ENCODE results near the gene LRBA. TPM values are rescaled to one million over a fixed set of nuclear protein-coding genes. Genes with fewer than 3 reads are reported as not detected.

The LRBA gene
- total and polyA plus RNA-seq, 2 donors (not counting 3 experiments of a cell fraction or from before 2014, with no cell fraction given): 18.0 to 35.1 TPM

DNA sequence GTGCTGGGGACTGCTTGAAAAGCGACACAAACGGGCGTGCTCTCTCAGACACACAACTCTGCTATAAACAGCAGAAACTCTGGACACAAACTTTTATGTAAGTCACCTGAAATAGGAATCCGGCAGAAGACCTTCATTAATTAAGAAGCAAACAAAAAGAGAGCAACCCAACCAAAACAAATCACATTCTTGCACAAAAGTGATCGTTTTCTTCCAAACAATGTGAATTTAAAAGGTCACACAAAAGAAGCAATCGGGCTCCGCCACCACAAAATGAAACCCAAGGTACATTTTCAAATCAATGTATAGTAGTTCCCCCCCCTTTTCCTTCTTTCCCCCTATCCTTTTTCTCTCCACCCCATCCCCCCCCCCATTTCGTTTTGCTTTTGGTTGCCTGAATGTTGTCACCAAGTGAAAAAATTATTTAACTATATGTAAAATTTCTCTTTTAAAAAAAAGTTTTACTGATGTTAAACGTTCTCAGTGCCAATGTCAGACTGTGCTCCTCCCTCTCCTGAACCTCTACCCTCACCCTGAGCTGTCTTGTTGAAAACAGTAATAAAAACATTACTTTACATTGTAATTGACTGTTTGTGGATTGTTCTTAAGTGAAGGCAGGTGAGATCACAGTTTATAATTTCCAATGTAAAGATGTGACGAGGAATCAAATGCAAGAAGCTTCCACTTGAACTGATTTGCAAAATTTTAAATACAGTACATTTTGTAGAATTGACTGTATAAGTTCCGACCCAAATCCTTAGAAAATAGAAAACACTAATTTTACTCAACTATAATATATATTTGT lies 430.8 kb downstream of the LRBA start:
- ChIA-PET POLR2A (no interaction called here), CTCF (interaction anchor here (0.5 to 1.9 kb wide), 4 partner anchors 9 to 283 kb away, joined by 3 to 6 read pairs (median 4); no protein-coding TSS in a partner anchor)
- Histone ChIP-seq H3K79me2 (ENCODE audit: control insufficient read depth, insufficient read depth, low read length) (no peaks in the 10 kb centered on the region), H3K9me1 (replicated peaks; ENCODE audit: control insufficient read depth, extremely low read depth, insufficient read depth, low read length) (no peaks in the 10 kb centered on the region), H4K20me1 (replicated peaks; ENCODE audit: control insufficient read depth, extremely low read depth, insufficient read depth, low read length) (no peaks in the 10 kb centered on the region), H3K36me3 (ENCODE audit: control insufficient read depth in 2 of 2, extremely low read depth in 1 of 2, insufficient read depth in 2 of 2, low read length in 2 of 2) (no peaks in the 10 kb centered on the region), H2AFZ (ENCODE audit: low read depth, low read length) (no peak overlapping the region), H3K4me3 (replicated peaks in 1 of 3; ENCODE audit: insufficient read depth in 1 of 3, low read depth in 1 of 3, low read length in 3 of 3) (no peak overlapping the region), H3K27ac (ENCODE audit: insufficient read depth, low read depth, low read length) (no peak overlapping the region), H3K4me2 (ENCODE audit: insufficient read depth, low read length) (no peak overlapping the region), H3K27me3 (ENCODE audit: control insufficient read depth in 2 of 2, insufficient read depth in 2 of 2, low read length in 2 of 2) (no peaks in the 10 kb centered on the region), H3K9ac (replicated peaks; ENCODE audit: extremely low read depth, insufficient read depth, low read length) (no peak overlapping the region), H3K9me3 (replicated peaks; ENCODE audit: control insufficient read depth, insufficient read depth, low read length) (no peaks in the 10 kb centered on the region), H3K4me1 (ENCODE audit: control insufficient read depth, extremely low read depth, insufficient read depth, low read length) (no peaks in the 10 kb centered on the region)
- dilution Hi-C loops (cut with MboI; ENCODE audit: extremely low pct_ligation_motif_present, low sequenced_read_pairs) (no loop called here), intact Hi-C loops (cut with micrococcal nuclease) (loop anchor here (5.0 kb wide), 2 partner anchors 277 to 587 kb away; no protein-coding TSS in a partner anchor)
- FAIRE-seq: no peak
- TF ChIP-seq, protein P1, sequence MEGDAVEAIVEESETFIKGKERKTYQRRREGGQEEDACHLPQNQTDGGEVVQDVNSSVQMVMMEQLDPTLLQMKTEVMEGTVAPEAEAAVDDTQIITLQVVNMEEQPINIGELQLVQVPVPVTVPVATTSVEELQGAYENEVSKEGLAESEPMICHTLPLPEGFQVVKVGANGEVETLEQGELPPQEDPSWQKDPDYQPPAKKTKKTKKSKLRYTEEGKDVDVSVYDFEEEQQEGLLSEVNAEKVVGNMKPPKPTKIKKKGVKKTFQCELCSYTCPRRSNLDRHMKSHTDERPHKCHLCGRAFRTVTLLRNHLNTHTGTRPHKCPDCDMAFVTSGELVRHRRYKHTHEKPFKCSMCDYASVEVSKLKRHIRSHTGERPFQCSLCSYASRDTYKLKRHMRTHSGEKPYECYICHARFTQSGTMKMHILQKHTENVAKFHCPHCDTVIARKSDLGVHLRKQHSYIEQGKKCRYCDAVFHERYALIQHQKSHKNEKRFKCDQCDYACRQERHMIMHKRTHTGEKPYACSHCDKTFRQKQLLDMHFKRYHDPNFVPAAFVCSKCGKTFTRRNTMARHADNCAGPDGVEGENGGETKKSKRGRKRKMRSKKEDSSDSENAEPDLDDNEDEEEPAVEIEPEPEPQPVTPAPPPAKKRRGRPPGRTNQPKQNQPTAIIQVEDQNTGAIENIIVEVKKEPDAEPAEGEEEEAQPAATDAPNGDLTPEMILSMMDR (IDR thresholded peaks at IDR 0.05; ENCODE audit: extremely low read depth in 1 of 2, insufficient read depth in 1 of 2, low read depth in 1 of 2, low read length in 2 of 2): no peak
- TF ChIP-seq EZH2 (IDR thresholded peaks at IDR 0.05; ENCODE audit: borderline replicate concordance, low read depth, low read length, severe bottlenecking) (no peak), FOS (IDR thresholded peaks at IDR 0.05; ENCODE audit: borderline replicate concordance, insufficient read depth, low read length) (no peak), POLR2AphosphoS5 (IDR thresholded peaks at IDR 0.05; ENCODE audit: insufficient read depth, low read depth, low read length) (no peak), MYC (IDR thresholded peaks at IDR 0.05; ENCODE audit: low read depth, low read length) (no peak), JUN (IDR thresholded peaks at IDR 0.05; ENCODE audit: borderline replicate concordance, insufficient read depth, insufficient read length, low read depth) (no peak), GATA2 (IDR thresholded peaks at IDR 0.05; ENCODE audit: insufficient read depth, insufficient read length, low read depth, low read length) (no peak)
- BruUV-seq (replicated peaks): no TSS peak
- no peak for DNase-seq (ENCODE audit: low read depth, low spot score)
